Keratinocyte (primary cell): ENCODE data around the gene SH3PXD2A.

ENCODE experiments used
- CTCF ChIP-seq, 3 experiments: IDR thresholded peaks in 1 of 3; conservative IDR thresholded peaks in 1 of 3; optimal IDR thresholded peaks in 1 of 3; 2 replicates in 2 of 3; 3 replicates in 1 of 3; pipeline versions ENCODE3 to v1.5.1; 2011; ENCODE audit warnings: low read length in 3 of 3, mild to moderate bottlenecking in 3 of 3, moderate library complexity in 2 of 3, control low read depth in 1 of 3, inconsistent platforms in 1 of 3; ENCODE audit not compliant: insufficient read depth in 2 of 3; ENCODE audit errors: extremely low read depth in 1 of 3
- EZH2 ChIP-seq: IDR thresholded peaks from one replicate; pipeline ENCODE4 v1.6.1; 2012; ENCODE audit warnings: inconsistent platforms, mild to moderate bottlenecking, low read length, moderate library complexity

- TF ChIP-seq CTCF (optimal IDR thresholded peaks at IDR 0.05 in 1 of 3, IDR thresholded peaks at IDR 0.05 in 1 of 3, conservative IDR thresholded peaks at IDR 0.05 in 1 of 3; ENCODE audit: extremely low read depth in 1 of 3, insufficient read depth in 2 of 3, low read length in 3 of 3) (no peak), EZH2 (no peak)
Measured at GRCh38 chr10:103630156-103630555, 225.2 kb downstream of the SH3PXD2A start.
